CD4-positive, alpha-beta T cell treated with Interleukin-17A for 1 hour (primary cell): ENCODE measurements around the gene HAUS7.

ENCODE experiments used
- DNase-seq: peaks from one replicate; pipeline ENCODE4 v3.0.0-alpha.2; 2020

HAUS7 gene

GRCh38 chrX:153433781-153434285 is 36.5 kb downstream of the HAUS7 start:
- DNase-seq, result no peak

GRCh38 chrX:153433161-153433680 is 37.2 kb downstream of the HAUS7 start:
- DNase-seq, result no peak

DNA sequence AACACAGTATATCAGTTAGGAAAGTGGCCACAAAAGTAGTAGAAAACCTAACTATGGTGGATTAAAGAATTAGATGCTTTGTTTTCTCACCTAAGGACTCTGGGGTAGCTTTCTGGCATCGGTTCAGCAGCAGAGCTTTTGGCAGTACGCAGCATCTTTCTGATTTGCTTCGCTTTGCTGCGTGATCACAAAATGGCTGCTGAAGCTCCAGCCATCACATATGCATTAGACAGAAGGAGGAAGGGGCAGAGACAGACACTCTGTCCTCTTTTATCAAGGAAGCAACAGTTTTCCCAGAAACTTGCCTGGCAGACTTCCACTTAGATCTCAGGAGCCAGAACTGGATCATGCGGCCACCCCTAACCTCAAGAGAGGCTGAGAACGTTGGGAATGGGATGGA is 39.6 kb downstream of the HAUS7 start:
- DNase-seq, result no peak

DNA sequence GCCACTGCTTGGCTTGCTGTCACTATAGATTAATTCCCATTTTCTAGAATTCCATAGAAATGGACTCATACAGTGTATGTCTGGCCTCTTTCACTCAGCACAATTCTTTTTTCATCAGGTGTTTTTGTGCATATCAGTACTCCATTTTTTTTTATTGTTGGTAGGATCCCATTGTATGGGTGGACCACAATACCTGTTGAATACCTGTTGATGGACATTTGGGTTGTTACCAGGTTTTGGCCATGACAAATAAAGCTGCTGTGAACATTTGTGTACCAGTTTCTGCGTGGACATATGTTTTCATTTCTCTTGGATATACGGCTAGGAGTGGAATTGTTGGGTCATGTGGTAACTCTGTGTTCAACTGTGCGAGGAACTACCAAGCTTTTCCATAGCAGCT is 44.2 kb downstream of the HAUS7 start:
- no peak for DNase-seq

- DNase-seq, result no peak
Measured at GRCh38 chrX:153423652-153424051, 46.7 kb downstream of the HAUS7 start.

DNA sequence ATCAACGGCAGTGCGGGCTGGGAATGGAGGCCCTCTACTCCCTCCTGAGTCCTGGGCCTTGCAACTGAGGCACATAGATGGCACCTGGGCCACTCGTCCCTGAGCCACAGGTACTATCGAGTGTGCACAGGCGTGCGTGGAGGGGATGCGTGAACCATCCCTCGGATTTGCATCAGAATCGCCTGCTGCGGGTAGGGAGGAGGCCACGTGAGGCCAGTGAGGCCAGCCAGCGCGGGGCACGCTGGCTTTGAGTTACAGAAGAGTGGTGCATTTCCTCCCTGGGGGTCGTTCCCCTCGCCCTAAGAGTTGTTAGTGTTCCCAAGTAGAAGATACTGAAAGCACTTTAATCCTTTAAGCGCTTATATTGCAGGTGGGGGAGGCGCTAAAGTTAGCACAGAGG is 48.5 kb downstream of the HAUS7 start:
- DNase-seq, result no peak

DNA sequence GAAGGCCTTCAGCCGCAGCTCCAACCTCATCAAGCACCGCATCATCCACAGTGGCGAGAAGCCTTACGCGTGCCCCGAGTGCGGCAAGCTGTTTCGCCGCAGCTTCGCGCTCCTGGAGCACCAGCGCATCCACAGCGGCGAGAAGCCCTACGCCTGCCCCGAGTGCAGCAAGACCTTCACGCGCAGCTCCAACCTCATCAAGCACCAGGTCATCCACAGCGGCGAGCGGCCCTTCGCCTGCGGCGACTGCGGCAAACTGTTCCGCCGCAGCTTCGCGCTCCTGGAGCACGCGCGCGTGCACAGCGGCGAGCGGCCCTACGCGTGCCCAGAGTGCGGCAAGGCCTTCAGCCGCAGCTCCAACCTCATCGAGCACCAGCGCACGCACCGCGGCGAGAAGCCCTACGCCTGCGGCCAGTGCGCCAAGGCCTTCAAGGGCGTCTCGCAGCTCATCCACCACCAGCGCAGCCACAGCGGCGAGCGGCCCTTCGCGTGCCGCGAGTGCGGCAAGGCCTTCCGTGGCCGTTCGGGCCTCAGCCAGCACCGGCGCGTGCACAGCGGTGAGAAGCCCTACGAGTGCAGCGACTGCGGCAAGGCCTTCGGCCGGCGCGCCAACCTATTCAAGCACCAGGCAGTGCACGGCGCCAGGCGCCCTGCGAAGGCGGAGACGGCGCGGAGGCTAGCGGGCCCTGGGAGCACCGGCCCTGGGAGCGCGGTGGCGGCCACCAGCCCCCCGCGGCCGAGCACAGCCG is 49.4 kb downstream of the HAUS7 start:
- no peak for DNase-seq

GRCh38 chrX:153417637-153418036 is 52.7 kb downstream of the HAUS7 start:
- no peak for DNase-seq

DNA sequence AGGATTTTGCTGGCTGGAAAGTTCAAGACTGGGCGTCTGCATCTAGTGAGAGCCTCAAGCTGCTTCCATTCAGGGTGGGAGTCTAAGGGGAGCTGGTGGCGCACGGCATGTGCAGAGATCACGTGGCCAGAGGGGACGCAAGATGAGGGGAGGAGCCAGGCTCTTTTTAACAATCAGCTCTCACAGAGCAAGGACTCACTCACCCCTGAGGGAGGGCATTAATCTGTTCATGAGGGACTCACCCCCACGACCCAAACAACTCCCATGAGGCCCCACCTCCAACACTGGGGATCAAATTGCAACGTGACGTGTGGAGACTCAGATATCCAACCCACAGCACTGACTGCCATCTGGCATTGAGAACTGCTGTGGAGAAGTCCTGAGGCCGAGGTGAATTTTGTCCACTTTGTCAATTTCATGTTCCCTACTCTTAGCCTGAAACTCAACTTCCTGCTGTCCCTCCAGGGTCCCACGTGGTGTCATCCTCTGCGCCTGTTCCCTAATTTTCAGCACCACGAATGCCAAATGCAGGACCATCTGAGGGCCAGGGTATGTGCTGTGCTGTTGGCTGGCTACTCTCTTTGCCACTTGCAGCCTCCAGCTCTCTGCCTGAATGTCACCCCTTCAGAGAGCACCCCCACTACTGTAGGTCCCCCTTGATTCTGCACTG is 53.5 kb downstream of the HAUS7 start:
- DNase-seq, result no peak

GRCh38 chrX:153414856-153415510 is 55.4 kb downstream of the HAUS7 start:
- DNase-seq, result no peak

GRCh38 chrX:153413731-153414130 is 56.6 kb downstream of the HAUS7 start:
- DNase-seq, result no peak

GRCh38 chrX:153412746-153413720 is 57.3 kb downstream of the HAUS7 start:
- DNase-seq, result no peak

GRCh38 chrX:153411988-153412574 is 58.3 kb downstream of the HAUS7 start:
- DNase-seq, result no peak

DNA sequence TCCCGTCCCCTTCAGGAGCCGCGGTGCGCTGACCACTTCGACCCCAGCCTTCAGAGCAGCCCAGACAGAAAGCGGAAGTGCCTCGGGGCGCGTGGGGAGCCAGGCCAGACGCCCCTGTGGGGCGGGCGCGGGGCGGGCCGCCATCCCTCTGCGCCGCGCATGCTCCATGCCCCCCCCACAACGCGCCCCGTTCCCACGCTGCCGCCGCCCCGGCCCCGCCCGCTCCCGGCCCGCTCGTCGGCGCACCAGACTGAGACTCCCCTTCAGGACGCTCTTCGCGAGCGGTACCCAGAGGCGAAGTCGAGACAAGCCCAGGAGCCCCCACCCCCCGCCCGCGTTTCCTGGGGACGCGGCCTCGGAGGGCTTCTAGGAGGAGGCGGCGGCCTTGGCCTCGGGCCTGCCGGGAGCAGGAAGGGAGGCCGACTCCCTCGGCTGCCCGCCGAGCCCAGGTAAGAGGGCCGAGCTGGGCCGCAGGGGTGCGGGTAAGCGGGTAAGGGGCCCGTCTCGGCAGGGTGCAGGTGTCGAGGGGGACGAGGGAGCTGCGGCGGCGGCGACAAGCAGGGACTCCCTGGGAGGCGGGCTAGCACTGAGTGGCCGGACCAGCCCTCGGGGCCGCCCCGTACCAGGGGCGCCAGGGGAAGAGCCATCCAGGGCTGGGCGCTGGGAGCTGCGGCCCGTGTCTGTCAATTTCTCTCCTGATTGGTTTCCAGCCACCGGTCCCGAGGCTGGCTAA is 59.0 kb downstream of the HAUS7 start, which contains the start of gene ZFP92:
Gene ZFP92, plus strand, starts transcription at position 218 of the 733 bp plus-strand sequence. CDS start 6,851 bp downstream, outside the sequence.
- peak; percentile 3 for DNase-seq

DNA sequence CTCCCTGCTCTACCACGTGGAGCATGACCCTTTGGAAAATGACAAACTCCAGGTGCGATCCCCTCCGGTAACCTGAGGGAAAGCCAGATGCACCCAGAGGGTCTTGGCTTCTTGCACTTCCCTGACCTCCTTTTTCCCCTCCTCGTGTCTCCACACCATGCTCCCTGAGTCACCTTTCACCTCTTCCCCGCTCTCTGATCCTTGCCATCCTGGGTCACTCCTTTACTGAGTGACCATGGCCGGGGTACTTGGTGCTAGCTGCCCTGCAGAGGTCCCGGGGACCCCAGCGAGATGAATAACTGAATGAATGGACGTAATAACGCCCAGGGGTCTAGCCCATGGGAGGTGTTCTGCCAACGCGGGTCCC is 59.5 kb downstream of the HAUS7 start:
- no peak for DNase-seq

GRCh38 chrX:153410373-153410772 is 60.0 kb downstream of the HAUS7 start:
- DNase-seq, result no peak

DNA sequence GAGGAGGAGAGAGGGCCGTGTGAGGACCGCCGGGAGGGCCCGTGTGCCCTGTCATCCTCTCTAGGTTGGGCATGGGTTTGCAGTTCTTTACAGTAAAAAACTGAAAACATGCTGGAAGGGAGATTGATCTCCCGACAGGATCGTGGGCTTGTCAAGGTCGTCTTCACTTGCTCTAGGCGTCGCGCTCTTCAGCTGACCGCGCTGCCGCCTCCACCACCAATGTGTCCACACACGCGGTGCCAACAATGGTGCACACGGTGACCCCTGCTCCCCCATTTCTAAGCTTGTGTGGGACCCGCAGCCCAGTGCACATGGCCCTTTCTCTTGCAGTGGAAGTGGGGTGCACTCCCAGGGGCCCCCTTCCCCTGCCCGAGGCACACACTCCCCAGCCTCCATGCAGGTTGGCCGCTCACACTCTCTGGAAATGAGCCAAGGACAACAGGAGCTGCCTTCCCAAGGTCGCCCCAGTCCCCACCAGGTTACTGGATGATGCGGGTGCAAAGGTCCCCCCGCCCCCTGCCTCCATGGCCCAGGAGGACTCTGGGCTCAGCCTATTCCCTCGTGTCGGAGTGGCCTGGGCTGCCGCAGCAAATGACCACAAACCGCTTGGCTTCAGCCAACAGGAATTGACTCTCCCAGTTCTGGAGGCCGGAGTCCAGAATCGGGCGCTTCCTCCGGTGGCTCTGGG is 60.8 kb downstream of the HAUS7 start:
- no peak for DNase-seq

DNA sequence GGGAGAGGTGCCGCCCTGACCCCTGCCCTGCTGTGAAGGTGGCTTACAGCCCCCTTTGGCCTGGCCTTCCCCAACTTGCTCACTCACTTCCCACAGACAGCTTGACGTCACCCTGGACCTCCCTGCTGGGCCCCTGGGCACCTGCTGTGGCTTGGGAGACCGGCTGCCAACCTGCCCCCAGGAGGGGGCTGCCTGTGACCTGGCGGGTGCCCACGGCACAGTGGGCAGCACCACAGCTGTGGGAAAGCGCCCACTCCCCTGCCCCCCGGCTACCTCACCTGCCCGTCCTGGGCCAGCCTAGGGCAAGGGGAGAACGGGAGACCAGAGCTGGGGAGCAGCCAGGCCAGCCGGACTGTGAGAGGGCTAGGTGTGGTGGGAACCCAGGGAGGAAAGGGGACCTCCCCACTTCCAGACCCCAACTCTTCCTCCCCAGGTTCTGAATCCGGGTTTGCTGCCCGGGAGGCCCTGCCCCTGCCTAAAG is 61.5 kb downstream of the HAUS7 start:
- no peak for DNase-seq

GRCh38 chrX:153408221-153408721 is 62.1 kb downstream of the HAUS7 start:
- DNase-seq, result no peak

DNA sequence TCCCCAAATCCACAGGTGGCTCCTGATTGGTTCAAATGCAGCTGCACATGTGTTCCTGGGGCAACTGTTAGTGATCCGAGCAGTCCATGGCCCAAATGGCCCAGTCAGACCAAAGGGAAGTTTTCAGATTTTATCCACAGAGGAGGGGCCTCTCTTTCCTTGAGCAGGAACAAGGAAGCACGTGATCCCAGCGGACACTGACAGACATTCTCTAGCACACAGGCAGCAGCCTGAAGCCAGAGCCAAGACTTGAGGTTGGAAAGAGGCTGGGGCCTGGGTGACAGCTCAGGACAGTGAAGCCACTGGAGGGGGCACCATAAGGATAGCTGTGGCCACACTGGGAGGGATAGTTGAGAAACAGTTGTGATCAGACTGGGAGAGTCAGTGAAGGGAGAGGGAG is 62.6 kb downstream of the HAUS7 start:
- DNase-seq, result no peak
